Measurements from ENCODE around the gene PZP. TPM values are rescaled to one million over a fixed set of nuclear protein-coding genes. Genes with fewer than 3 reads are reported as not detected.

PZP gene
- total and polyA plus RNA-seq, 2 of the 13 experiments (the other 11 are each of a cell fraction or from before 2014, with no cell fraction given): 0.07 to 0.89 TPM

DNA sequence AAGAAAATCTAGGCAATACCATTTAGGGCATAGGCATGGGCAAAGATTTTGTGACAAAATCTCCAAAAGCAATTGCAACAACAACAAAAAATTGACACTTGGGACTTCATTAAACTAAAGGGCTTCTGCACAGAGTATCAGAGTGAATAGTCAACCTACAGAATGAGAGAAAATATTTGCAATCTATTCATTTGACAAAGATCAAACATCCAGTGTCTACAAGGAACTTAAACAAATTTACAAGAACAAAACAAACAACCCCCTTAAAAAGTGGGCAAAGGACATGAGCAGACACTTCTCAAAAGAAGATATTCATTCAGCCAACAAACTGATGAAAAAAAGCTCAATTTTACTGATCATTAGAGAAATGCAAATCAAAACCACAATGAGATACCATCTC is 44.1 kb upstream of the PZP start (continued):
- no peak for TF ChIP-seq TOE1 (CRISPR knock-in tag; IDR thresholded peaks at IDR 0.05)
- no peak for TF ChIP-seq ZFP37 (CRISPR knock-in tag; IDR thresholded peaks at IDR 0.05; ENCODE audit: borderline replicate concordance)
- no peak for TF ChIP-seq ZNF350 (CRISPR knock-in tag; IDR thresholded peaks at IDR 0.05; ENCODE audit: borderline replicate concordance, low read depth)
- no peak for TF ChIP-seq SOX13 (IDR thresholded peaks at IDR 0.05)
- peak in 1 of 2 experiments; percentile 56; a peak in 2 of 4 replicates for TF ChIP-seq SOX13 (CRISPR knock-in tag; conservative IDR thresholded peaks at IDR 0.05 in 1 of 2, IDR thresholded peaks at IDR 0.05 in 1 of 2)

DNA sequence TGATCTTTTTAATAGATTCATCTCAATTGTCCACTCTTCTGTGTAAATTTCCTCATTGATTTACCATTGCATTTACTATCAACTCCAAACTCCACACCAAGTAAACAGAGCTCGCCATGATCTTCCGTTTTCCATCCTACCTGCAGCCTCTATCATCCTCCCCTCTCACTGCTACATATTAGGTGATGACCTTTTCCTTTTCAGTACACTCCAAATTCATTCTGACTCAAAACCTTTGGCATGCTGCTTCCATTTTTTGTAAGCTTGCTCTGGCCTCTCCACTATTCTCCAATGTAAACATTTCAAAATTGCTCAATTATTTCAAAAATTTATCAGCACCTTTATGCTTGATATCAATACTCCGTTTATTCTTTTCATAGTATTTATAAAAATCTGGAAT is 40.2 kb upstream of the PZP start:
- Histone ChIP-seq H3K27me3 (ENCODE audit: control insufficient read depth in 1 of 2, insufficient read depth in 2 of 2, low read length in 2 of 2) (no peaks in the 10 kb centered on the region), H3K4me2 (ENCODE audit: low read depth, low read length) (no peak overlapping the region), H3K9ac (ENCODE audit: insufficient read depth, low read depth, low read length) (no peak overlapping the region), H2AFZ (ENCODE audit: low read length) (no peak overlapping the region), H3K4me1 (ENCODE audit: insufficient read depth, low read length) (peaks cover 59% of the 10 kb centered on the region), H4K20me1 (ENCODE audit: insufficient read depth, low read length) (no peaks in the 10 kb centered on the region), H3K4me3 (replicated peaks in 1 of 3; ENCODE audit: insufficient read depth in 1 of 3, low read depth in 2 of 3, low read length in 3 of 3) (no peak overlapping the region), H3K79me2 (ENCODE audit: insufficient read depth, low read length) (no peaks in the 10 kb centered on the region), H3K27ac (ENCODE audit: extremely low read length, insufficient read depth, low read length) (no peak overlapping the region), H3K9me3 (ENCODE audit: low read length) (no peaks in the 10 kb centered on the region), H3K36me3 (replicated peaks in 1 of 2; ENCODE audit: control insufficient read depth in 1 of 2, insufficient read depth in 2 of 2, low read length in 2 of 2) (no peaks in the 10 kb centered on the region)
- FAIRE-seq (no peak), ATAC-seq (no peak), DNase-seq (ENCODE audit: low spot score) (no peak)
- TF ChIP-seq ZNF780A (CRISPR knock-in tag; IDR thresholded peaks at IDR 0.05): no peak
- TF ChIP-seq SOX5 (CRISPR knock-in tag; IDR thresholded peaks at IDR 0.05; ENCODE audit: borderline replicate concordance): no peak
- TF ChIP-seq, protein P1, sequence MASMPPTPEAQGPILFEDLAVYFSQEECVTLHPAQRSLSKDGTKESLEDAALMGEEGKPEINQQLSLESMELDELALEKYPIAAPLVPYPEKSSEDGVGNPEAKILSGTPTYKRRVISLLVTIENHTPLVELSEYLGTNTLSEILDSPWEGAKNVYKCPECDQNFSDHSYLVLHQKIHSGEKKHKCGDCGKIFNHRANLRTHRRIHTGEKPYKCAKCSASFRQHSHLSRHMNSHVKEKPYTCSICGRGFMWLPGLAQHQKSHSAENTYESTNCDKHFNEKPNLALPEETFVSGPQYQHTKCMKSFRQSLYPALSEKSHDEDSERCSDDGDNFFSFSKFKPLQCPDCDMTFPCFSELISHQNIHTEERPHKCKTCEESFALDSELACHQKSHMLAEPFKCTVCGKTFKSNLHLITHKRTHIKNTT (CRISPR knock-in tag; IDR thresholded peaks at IDR 0.05): no peak
- TF ChIP-seq, protein P2, sequence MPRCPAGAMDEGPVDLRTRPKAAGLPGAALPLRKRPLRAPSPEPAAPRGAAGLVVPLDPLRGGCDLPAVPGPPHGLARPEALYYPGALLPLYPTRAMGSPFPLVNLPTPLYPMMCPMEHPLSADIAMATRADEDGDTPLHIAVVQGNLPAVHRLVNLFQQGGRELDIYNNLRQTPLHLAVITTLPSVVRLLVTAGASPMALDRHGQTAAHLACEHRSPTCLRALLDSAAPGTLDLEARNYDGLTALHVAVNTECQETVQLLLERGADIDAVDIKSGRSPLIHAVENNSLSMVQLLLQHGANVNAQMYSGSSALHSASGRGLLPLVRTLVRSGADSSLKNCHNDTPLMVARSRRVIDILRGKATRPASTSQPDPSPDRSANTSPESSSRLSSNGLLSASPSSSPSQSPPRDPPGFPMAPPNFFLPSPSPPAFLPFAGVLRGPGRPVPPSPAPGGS (CRISPR knock-in tag; IDR thresholded peaks at IDR 0.05): no peak
- TF ChIP-seq, protein P3, sequence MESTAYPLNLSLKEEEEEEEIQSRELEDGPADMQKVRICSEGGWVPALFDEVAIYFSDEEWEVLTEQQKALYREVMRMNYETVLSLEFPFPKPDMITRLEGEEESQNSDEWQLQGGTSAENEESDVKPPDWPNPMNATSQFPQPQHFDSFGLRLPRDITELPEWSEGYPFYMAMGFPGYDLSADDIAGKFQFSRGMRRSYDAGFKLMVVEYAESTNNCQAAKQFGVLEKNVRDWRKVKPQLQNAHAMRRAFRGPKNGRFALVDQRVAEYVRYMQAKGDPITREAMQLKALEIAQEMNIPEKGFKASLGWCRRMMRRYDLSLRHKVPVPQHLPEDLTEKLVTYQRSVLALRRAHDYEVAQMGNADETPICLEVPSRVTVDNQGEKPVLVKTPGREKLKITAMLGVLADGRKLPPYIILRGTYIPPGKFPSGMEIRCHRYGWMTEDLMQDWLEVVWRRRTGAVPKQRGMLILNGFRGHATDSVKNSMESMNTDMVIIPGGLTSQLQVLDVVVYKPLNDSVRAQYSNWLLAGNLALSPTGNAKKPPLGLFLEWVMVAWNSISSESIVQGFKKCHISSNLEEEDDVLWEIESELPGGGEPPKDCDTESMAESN (CRISPR knock-in tag; conservative IDR thresholded peaks at IDR 0.05): no peak
- no peak for TF ChIP-seq NFYB (CRISPR knock-in tag; IDR thresholded peaks at IDR 0.05)
- no peak for TF ChIP-seq ZNF264 (CRISPR knock-in tag; IDR thresholded peaks at IDR 0.05)
- TF ChIP-seq, protein P4, sequence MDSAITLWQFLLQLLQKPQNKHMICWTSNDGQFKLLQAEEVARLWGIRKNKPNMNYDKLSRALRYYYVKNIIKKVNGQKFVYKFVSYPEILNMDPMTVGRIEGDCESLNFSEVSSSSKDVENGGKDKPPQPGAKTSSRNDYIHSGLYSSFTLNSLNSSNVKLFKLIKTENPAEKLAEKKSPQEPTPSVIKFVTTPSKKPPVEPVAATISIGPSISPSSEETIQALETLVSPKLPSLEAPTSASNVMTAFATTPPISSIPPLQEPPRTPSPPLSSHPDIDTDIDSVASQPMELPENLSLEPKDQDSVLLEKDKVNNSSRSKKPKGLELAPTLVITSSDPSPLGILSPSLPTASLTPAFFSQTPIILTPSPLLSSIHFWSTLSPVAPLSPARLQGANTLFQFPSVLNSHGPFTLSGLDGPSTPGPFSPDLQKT (CRISPR knock-in tag; IDR thresholded peaks at IDR 0.05; ENCODE audit: borderline replicate concordance): no peak
- ChIA-PET CTCF (ENCODE audit: low intra/inter-chr PET ratio, low total read pairs) (no interaction called here), POLR2A (no interaction called here)
- in situ Hi-C loops (cut with HindIII; ENCODE audit: extremely low pct_ligation_motif_present, low pct_unique_long_range_greater_than_20kb): no loop called here
- no TSS peak for BruUV-seq (replicated peaks)
- intact Hi-C loops (cut with micrococcal nuclease; ENCODE audit: unreplicated experiment): no loop called here
- WGBS (ENCODE audit: low lambda C conversion rate): 66% methylated on average over 3 of the region's 3 CpGs
